ENCODE measurements around the gene PLCH2. TPM values are rescaled to one million over a fixed set of nuclear protein-coding genes. Genes with fewer than 3 reads are reported as not detected.

Gene PLCH2
- total and polyA plus RNA-seq, 2 of the 13 experiments (the other 11 are each of a cell fraction or from before 2014, with no cell fraction given) = 0.15 to 0.67 TPM

DNA sequence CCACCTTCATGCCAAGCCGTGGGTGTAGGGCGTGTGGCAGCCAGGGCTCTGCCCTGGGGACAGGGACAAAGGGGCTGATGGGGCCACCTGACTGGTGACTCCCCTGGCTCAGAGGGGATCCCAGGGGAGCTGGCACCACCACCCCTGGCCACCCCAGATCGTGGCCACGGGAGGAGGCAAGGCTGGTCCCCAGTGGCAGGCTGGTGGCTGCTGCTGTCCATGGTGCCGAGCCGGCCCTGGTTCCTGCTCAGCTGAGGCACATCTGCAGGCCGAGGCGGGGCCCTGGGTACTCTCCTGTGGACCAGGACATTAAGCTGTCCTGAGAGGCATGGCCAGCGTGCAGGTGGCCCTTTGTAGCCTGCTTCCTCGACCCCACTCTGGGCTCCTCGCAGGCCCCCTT is 6.5 kb downstream of the PLCH2 start (continued):
- TF ChIP-seq, protein P1, sequence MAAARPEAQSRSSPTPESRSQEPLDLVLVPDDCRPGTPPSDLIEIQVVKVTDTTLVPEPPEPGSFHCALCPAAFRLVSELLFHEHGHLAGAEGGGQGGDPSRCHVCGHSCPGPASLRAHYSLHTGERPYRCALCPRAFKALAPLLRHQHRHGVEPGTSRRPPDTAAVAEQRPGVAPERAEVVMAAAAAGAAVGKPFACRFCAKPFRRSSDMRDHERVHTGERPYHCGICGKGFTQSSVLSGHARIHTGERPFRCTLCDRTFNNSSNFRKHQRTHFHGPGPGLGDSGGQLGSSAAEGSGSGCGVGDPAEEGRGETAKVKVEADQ (CRISPR knock-in tag; IDR thresholded peaks at IDR 0.05; ENCODE audit: borderline replicate concordance) = no peak
- TF ChIP-seq ZBTB26 (CRISPR knock-in tag; IDR thresholded peaks at IDR 0.05; ENCODE audit: borderline replicate concordance) (no peak), ZNF83 (CRISPR knock-in tag; IDR thresholded peaks at IDR 0.05; ENCODE audit: borderline replicate concordance) (no peak)

GRCh38 chr1:2483026-2483425 is 6.9 kb downstream of the PLCH2 start:
- H3K36me3 ChIP-seq (replicated peaks in 1 of 2; ENCODE audit: control insufficient read depth in 1 of 2, insufficient read depth in 2 of 2, low read length in 2 of 2) = no peaks in the 10 kb centered on the region
- WGBS (ENCODE audit: low lambda C conversion rate) = no CpG with 5 or more reads among the region's 13 CpGs
- no TSS peak for BruUV-seq (replicated peaks)
- FAIRE-seq = no peak
- H3K79me2 ChIP-seq (ENCODE audit: insufficient read depth, low read length) = no peaks in the 10 kb centered on the region
- H3K4me3 ChIP-seq (replicated peaks in 1 of 3; ENCODE audit: insufficient read depth in 1 of 3, low read depth in 2 of 3, low read length in 3 of 3) = no peak overlapping the region
- H3K27me3 ChIP-seq (ENCODE audit: control insufficient read depth in 1 of 2, insufficient read depth in 2 of 2, low read length in 2 of 2) = peaks cover 5 to 23% of the 10 kb centered on the region in 2 experiments; a peak in 3 of 5 replicates
- no peaks in the 10 kb centered on the region for H3K9me3 ChIP-seq (ENCODE audit: low read length)
- H2AFZ ChIP-seq (ENCODE audit: low read length) = no peak overlapping the region
- DNase-seq (ENCODE audit: low spot score) = no peak
- no peak overlapping the region for H3K9ac ChIP-seq (ENCODE audit: insufficient read depth, low read depth, low read length)
- peaks cover 6% of the 10 kb centered on the region; the same call in 1 of the 2 replicates for H3K4me1 ChIP-seq (ENCODE audit: insufficient read depth, low read length)
- in situ Hi-C loops (cut with HindIII; ENCODE audit: extremely low pct_ligation_motif_present, low pct_unique_long_range_greater_than_20kb) = no loop called here
- ChIA-PET POLR2A (no interaction called here), CTCF (ENCODE audit: low intra/inter-chr PET ratio, low total read pairs) (no interaction called here)
- H3K27ac ChIP-seq (ENCODE audit: extremely low read length, insufficient read depth, low read length) = no peak overlapping the region
- intact Hi-C loops (cut with micrococcal nuclease; ENCODE audit: unreplicated experiment) = no loop called here
- no peaks in the 10 kb centered on the region for H4K20me1 ChIP-seq (ENCODE audit: insufficient read depth, low read length)
- no peak for ATAC-seq
- H3K4me2 ChIP-seq (ENCODE audit: low read depth, low read length) = no peak overlapping the region
- TF ChIP-seq ZXDC (CRISPR knock-in tag; IDR thresholded peaks at IDR 0.05) (no peak), PCBP2 (optimal IDR thresholded peaks at IDR 0.05; ENCODE audit: low read depth, low read length, poor library complexity, severe bottlenecking) (no peak), GLI4 (CRISPR knock-in tag; IDR thresholded peaks at IDR 0.05; ENCODE audit: borderline replicate concordance) (no peak), PTBP1 (IDR thresholded peaks at IDR 0.05; ENCODE audit: low read depth, low read length, poor library complexity, severe bottlenecking) (no peak), GABPB1 (CRISPR knock-in tag; IDR thresholded peaks at IDR 0.05) (no peak), ZNF691 (CRISPR knock-in tag; IDR thresholded peaks at IDR 0.05; ENCODE audit: borderline replicate concordance, low read depth) (no peak), MTA1 (CRISPR knock-in tag; IDR thresholded peaks at IDR 0.05; ENCODE audit: borderline replicate concordance) (no peak), ERF (CRISPR knock-in tag; IDR thresholded peaks at IDR 0.05) (no peak), DMAP1 (CRISPR knock-in tag; IDR thresholded peaks at IDR 0.05) (no peak), TOPORS (CRISPR knock-in tag; IDR thresholded peaks at IDR 0.05) (no peak)
- TF ChIP-seq, protein P2, sequence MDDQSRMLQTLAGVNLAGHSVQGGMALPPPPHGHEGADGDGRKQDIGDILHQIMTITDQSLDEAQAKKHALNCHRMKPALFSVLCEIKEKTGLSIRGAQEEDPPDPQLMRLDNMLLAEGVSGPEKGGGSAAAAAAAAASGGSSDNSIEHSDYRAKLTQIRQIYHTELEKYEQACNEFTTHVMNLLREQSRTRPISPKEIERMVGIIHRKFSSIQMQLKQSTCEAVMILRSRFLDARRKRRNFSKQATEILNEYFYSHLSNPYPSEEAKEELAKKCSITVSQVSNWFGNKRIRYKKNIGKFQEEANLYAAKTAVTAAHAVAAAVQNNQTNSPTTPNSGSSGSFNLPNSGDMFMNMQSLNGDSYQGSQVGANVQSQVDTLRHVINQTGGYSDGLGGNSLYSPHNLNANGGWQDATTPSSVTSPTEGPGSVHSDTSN (CRISPR knock-in tag; IDR thresholded peaks at IDR 0.05; ENCODE audit: borderline replicate concordance) = no peak
- TF ChIP-seq, protein P3, sequence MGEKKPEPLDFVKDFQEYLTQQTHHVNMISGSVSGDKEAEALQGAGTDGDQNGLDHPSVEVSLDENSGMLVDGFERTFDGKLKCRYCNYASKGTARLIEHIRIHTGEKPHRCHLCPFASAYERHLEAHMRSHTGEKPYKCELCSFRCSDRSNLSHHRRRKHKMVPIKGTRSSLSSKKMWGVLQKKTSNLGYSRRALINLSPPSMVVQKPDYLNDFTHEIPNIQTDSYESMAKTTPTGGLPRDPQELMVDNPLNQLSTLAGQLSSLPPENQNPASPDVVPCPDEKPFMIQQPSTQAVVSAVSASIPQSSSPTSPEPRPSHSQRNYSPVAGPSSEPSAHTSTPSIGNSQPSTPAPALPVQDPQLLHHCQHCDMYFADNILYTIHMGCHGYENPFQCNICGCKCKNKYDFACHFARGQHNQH (CRISPR knock-in tag; IDR thresholded peaks at IDR 0.05) = no peak

All from HepG2 (cell line).